SK-N-DZ (cell line): ENCODE measurements around the gene C4A.
"Not testable (repeated sequence)": the region's sequence is repeated elsewhere in the genome, so short reads cannot be mapped to it uniquely, and the experiment has no call there.

ENCODE experiments used
- DNase-seq: peaks from one replicate; pipeline ENCODE4 v3.0.0-alpha.2; 2015; ENCODE audit warnings: low spot score

C4A gene

GRCh38 chr6:31979238-31979898, 2.5 kb upstream of the C4A start:
- no peak for DNase-seq

- not testable (repeated sequence) for DNase-seq
Measured at GRCh38 chr6:31980195-31980876, 1.5 kb upstream of the C4A start.

- DNase-seq: not testable (repeated sequence)
Measured at GRCh38 chr6:31980998-31981397, 859 bp upstream of the C4A start.

DNA sequence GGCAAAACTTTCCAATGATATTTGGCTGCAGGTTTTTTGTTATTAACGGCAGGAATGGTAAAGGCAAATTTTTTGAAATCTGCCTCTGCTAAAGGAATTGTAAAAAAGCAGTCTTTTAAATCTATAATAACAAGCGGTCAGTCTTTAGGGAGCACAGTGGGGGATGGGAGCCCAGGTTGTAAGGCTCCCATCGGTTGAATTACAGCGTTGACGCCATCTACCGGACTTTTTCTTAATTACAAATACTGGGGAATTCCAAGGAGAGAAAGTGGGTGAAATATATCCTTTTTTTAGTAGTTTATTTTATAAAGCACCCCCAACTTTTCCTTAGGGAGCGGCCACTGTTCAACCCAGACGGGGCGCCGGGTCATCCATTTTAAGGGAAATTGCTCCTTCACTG, 7.5 kb downstream of the C4A start:
- DNase-seq: not testable (repeated sequence)

DNA sequence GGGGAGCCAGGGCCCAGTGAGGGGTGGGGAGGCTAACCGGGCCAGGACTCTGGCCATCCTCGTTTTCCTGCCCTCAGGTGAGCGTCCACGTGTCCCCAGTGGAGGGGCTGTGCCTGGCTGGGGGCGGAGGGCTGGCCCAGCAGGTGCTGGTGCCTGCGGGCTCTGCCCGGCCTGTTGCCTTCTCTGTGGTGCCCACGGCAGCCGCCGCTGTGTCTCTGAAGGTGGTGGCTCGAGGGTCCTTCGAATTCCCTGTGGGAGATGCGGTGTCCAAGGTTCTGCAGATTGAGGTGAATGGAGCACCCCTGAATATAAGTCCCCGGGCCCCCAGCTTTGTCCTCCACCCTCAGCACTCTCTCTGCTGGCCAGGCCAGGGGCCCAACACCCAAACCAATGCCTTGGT, 12.6 kb downstream of the C4A start:
- not testable (repeated sequence) for DNase-seq

GRCh38 chr6:31996385-31996784, 14.5 kb downstream of the C4A start:
- DNase-seq: not testable (repeated sequence)

GRCh38 chr6:32002546-32003268, 20.9 kb downstream of the C4A start:
- DNase-seq: not testable (repeated sequence)

GRCh38 chr6:32003301-32003700, 21.4 kb downstream of the C4A start:
- DNase-seq: not testable (repeated sequence)

DNA sequence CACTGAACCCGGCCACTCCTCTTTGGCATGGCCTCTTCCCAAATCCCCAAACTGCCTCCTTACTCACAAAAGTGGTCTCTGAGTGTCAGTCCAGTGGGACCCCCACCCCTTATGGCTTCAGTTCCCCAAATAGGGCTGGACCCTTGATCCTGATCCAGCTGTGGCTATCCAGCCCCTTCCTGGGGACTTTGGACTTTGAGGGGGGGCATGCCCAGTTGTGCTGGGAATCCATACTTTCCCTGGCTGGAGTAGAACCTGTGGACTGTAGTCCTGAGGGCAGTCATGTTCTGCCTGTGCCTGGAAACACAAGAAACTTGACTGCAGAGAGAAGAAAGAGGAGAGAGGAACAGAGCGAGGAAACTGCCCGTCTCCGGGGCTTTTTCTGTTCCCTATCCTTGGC, 22.5 kb downstream of the C4A start:
- not testable (repeated sequence) for DNase-seq

DNA sequence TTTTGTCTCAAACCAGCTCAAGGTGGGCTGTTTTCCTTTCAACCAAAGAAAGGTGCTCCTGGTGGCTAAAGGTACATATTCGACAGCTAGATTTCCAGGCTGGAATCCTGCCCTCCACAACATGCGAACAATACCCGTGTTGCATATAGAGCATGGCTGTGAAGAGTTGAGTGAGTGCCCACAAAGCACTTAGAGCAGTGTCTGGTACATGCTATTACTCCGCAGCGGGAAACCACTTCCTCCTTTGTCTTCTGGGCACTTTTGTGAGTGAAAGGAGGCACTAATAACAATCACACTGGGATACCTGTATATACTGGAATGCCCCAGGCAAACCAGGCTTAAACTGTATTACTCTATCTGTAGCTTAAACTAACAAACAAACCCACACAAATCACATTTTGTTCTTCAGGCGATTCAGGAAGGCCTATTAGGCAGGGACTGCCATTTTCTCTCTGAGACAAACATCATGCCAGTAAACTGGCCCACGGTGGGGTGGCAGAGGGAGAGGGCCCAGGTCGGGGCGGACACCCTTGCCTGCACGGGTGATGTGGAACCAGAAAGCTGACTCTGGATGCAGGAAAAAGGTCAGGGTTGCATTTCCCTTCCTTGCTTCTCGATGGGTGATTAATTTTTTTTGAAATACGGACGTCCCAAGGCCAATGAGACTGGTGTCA, 23.1 kb downstream of the C4A start:
- DNase-seq: not testable (repeated sequence)

GRCh38 chr6:32005538-32005880, 23.7 kb downstream of the C4A start:
- DNase-seq: not testable (repeated sequence)

DNA sequence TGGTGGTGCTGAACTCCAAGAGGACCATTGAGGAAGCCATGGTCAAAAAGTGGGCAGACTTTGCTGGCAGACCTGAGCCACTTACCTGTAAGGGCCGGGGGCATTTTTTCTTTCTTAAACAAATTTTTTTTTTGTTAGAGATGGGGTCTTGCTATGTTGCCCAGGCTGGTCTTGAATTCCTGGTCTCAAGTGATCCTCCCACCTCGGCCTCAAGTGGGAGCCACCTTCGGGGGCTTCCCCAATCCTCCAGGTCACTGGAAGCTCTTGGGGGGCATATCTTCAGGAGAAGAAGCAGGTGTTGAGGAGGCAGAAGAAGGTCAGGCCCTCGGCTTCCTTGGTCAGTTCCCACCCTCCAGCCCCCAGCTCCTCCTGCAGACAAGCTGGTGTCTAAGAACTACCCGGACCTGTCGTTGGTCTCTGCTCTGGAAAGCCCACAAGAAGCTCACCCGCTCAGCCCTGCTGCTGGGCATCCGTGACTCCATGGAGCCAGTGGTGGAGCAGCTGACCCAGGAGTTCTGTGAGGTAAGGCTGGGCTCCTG, 24.2 kb downstream of the C4A start:
- DNase-seq: not testable (repeated sequence)

GRCh38 chr6:32007086-32007485, 25.2 kb downstream of the C4A start:
- not testable (repeated sequence) for DNase-seq

DNA sequence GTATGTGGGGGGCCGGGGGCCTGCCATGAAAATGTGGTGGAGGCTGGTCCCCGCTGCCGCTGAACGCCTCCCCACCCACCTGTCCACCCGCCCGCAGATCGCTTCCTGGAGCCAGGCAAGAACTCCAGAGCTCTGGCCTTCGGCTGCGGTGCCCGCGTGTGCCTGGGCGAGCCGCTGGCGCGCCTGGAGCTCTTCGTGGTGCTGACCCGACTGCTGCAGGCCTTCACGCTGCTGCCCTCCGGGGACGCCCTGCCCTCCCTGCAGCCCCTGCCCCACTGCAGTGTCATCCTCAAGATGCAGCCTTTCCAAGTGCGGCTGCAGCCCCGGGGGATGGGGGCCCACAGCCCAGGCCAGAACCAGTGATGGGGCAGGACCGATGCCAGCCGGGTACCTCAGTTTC, 26.2 kb downstream of the C4A start:
- DNase-seq: not testable (repeated sequence)

- DNase-seq: not testable (repeated sequence)
Measured at GRCh38 chr6:32008616-32009015, 26.8 kb downstream of the C4A start.

- not testable (repeated sequence) for DNase-seq
Measured at GRCh38 chr6:32009537-32009936, 27.7 kb downstream of the C4A start.

DNA sequence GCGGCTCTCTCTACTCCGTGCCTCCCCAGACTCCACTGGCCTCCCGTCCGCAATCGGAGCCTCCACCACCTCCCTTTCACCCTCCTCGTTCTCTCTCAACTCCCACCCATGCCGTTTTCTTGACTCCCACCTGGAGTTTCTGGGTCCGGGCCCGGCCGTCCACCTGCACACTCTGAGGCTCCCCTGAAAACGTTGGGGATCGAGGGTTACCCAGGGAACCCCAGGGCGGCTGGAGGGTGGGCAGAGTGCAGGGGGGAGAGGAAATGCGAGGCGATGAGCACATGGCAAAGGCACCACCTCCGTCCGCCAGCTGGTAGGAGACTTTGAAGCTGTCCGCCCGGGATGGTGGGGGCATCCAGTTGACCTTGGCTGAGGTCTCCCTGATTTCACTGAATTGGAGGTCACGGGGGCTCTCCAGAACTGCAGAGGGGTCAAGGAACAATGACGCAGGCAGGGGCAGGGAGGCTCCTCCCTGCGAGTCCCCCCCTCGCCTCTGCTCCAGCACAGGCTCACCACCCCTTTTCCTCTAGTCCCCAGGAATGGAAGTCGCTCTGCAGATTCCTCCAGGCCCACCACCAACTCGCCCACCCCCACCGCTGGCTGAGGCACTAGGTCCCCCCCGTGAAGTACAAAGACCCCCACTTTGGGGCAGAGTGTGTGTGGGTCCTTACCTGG, 29.1 kb downstream of the C4A start:
- DNase-seq: not testable (repeated sequence)

DNA sequence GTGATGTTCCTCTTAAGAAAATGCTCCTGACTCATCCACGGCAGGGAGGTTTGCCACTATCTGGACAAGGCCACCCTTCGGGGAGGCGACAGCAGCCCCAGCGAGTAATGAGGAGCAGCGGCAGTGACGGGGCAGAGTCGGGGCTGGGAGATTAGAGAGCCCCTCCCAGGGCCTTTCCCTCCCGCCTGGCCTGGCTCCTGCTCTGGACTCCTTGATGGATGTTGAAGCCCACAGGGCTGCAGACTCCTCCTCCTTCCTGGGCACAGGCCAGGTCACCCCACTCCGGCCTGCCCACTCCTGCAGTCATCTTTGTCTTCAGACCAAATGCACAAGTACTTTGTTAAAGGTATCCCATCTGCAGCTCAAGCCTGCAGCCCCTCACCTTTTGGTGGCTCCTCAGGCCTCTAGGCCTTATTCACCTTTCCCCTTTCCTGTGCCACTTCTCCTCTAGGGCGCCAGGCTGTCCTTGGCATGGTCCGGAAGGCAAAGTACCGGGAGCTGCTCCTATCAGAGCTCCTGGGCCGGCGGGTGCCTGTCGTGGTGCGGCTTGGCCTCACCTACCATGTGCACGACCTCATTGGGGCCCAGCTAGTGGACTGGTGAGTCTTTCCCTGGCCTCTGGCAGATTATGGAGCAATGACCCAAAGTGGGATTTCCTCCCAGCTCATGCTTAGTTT, 31.2 kb downstream of the C4A start:
- DNase-seq: not testable (repeated sequence)

GRCh38 chr6:32013738-32014137, 31.9 kb downstream of the C4A start:
- not testable (repeated sequence) for DNase-seq

GRCh38 chr6:32014547-32014946, 32.7 kb downstream of the C4A start, which contains the start of gene C4B:
Gene C4B, plus strand, starts transcription at chr6:32014795. Its CDS starts 51 bp downstream, at chr6:32014846.
- DNase-seq: not testable (repeated sequence)
